Loucy (cell line): Measurements from ENCODE around the gene MAPK8IP2.

Source experiments
- CTCF ChIP-seq: fragments of 200-600 bp; sonication (generic); conservative IDR thresholded peaks from 2 replicates; pipeline ENCODE4 v1.5.1; 2014; ENCODE audit warnings: mild to moderate bottlenecking, antibody characterized with exemption, low read length
- EZH2phosphoT487 ChIP-seq: fragments of 200-600 bp; IDR thresholded peaks from 2 replicates; pipeline ENCODE4 v1.6.1; 2018; ENCODE audit warnings: antibody characterized with exemption, mild to moderate bottlenecking, moderate library complexity, borderline replicate concordance

- TF ChIP-seq CTCF (no peak), EZH2phosphoT487 (no peak)
Observed at GRCh38 chr22:50564289-50564688, 36.3 kb upstream of the MAPK8IP2 start.
